NT2/D1 (cell line): Measurements from ENCODE around the gene PLD4.

Source experiments
- SUZ12 ChIP-seq: IDR thresholded peaks from 2 replicates; pipeline ENCODE4 v1.6.1; 2011; ENCODE audit not compliant: insufficient read length, insufficient read depth; ENCODE audit errors: extremely low read depth
- YY1 ChIP-seq: IDR thresholded peaks from 2 replicates; pipeline ENCODE4 v1.6.1; 2011; ENCODE audit not compliant: insufficient read length, insufficient read depth

- TF ChIP-seq YY1, result no peak
- no peak for TF ChIP-seq SUZ12
Observed at GRCh38 chr14:104881369-104881979, 43.2 kb upstream of the PLD4 start.
